GM04504 (cell line): ENCODE measurements around the gene SHOC2.

Experiments used
- DNase-seq: peaks from one replicate; pipeline ENCODE4 v3.0.0-alpha.2; 2012; ENCODE audit warnings: low read depth

The SHOC2 gene

DNA sequence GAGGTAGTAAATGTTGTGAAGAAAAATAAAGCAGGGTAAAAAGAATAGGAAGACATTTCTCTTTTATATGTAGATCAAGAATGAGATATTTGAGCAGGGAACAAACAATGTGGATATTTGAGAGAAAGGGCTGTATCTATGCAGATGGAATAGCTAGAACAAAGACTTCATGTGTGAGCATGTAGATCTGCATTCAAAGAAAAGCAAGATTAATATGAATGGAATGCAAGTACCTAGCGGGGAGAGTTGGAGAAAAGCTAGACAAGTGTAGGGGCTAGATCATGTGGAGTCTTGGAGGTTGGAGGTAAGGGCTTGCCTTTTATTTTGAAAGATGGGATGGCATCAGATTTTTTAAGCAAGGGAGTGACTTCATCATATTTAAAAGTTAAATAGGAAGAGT, 27.1 kb downstream of the SHOC2 start:
- no peak for DNase-seq

DNA sequence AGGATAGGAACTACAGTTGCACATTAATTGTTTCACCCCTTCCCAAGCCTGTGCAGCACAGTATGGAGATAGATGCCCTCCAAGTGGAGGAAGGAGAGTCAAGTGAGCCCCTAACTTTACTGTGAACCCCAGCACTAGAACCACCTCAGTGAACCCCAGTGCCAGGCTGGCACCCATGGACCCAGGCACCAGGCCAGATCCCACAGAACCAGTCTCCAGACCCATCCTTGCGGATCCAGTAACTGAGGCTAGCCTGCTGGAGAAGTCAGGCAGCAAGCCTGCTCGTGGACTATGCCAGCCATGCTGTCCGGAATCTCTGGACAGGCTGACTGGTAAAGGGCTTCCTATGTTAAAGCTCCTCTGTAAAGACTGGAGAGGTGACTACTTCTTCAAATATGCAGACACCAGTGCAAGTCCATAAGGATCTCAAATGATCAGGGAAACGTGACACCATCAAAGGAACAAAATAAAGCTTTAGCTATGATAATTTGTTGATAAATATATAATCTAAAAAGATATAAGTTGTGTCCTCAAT, 27.7 kb downstream of the SHOC2 start:
- DNase-seq, result no peak

DNA sequence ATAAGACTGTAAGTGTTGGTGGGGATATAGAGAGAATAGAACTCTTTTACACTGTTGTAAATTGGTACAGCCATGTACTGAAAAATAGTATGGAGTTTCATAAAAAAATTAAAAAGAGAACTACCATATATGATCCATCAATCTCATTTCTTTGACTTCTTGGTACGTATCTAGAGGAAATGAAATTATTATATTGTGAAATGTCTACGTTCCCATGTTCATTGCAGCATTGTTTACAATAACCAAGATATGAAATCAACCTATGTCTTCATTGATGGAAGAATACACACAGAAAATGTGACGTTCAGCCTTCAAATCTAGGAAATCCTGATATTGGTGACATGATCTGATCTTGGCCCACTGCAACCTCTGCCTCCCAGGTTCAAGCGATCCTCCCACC, 32.0 kb downstream of the SHOC2 start:
- DNase-seq, result no peak

- DNase-seq, result no peak
Measured at GRCh38 chr10:110957606-110958005, 38.2 kb downstream of the SHOC2 start.

DNA sequence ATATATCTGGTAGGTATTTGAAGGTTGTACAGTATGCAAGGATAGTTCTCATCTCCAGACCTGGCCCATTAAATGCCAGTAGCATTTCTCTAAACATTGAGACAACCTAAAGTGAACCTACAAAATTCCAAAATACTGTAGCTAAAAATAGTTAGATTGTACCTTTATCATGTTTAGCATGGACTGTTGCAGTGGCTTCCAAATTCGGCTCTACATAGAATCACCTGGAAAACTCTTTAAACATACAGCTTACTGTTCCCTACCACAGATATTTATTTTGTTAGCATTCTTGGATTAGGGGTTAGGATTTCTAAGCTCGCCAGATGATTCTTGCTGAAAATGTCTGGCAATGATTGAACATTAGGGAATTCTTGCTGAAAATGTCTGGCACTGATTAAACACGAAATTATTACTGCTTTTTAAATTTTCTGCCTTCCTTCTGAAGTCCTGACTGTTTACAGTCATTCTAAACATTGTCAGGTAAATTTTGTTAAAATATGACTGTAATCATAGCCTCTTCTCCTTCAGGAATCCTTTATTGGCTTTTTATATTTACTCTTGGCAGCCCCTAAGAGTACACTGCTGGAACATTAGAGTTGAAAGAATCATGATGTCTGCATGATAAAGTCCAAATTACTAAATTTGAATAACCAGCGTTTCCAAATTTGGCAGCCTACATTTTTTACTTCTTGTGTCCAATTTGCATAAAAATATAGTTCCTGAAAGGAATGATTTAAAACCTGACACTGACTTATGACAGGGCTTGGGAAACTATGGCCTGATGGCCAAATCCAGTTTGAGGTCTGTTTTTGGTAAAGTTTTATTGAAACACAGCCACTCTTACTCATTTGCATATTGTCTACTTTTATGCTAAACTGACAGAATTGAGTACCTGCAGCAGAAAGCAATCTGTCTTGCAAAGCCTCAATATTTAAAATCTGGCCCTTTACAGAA, 40.3 kb downstream of the SHOC2 start:
- DNase-seq, result no peak

GRCh38 chr10:110960333-110960712, 40.9 kb downstream of the SHOC2 start:
- DNase-seq, result no peak

DNA sequence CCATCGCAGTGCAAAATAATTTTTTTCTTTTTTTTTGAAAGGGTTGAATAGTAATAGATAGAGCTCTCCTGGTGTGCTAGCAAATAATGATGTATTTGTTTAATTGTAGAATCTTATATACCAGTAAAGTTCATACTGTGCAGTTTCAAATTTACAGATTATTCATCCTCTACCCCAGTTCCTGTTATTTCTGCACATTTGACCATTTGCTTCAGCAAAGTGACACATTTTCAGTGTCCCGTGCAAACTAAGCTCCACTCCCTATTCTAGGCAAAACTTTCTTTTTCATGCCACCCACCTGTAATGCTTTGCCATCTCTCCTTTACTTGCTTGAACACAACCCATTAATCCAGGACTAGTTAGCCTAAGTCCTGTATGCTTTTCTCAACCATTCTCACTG, 43.0 kb downstream of the SHOC2 start:
- no peak for DNase-seq

- DNase-seq, result no peak
Measured at GRCh38 chr10:110963162-110963561, 43.8 kb downstream of the SHOC2 start.

DNA sequence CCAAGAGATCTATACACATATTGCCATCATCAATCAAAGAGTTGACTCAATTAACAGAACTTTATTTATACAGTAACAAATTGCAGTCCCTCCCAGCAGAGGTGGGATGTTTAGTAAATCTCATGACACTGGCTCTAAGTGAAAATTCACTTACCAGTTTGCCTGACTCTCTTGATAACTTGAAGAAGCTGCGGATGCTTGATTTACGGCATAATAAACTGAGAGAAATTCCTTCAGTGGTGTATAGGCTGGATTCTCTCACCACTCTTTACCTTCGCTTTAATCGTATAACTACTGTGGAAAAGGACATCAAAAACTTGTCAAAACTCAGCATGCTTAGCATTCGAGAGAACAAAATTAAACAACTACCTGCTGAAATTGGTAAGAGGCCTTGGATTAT, 45.3 kb downstream of the SHOC2 start:
- no peak for DNase-seq

DNA sequence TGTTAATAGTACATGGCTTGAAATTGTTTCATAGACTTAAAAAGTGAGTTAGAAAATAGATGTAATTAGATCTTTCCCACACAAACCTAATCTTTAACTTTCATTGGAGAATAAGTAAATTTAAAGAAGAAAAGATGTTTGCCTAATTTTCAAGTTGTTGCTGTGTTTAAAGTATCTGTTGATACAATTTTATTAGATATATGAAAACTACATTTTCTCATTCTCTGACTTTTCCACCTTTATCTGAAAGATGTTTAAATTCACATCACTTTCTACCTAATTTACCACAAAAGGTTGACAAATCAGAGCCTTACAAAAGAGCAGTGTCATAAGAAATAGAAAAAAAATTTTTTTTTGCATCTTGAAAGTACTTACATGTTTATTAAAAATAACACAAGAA, 45.8 kb downstream of the SHOC2 start:
- no peak for DNase-seq

DNA sequence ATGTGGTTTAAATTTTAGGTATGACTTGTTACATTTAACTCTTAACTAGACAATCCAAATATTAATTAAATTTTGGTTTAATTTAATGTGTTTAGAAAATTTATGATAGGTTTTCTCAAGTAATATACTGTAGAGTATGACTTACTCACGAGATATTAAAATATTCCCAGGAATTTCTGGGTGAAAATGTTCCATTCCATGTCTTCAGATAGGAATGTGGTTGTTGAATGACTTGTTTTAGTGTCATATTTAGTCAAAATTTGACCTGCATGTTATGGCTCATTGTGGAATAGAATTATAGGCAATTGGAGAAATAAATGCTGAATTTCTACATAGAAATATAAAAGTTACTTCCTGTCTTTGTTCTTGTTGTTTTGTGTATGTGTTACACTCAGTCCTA, 46.7 kb downstream of the SHOC2 start:
- DNase-seq, result no peak

DNA sequence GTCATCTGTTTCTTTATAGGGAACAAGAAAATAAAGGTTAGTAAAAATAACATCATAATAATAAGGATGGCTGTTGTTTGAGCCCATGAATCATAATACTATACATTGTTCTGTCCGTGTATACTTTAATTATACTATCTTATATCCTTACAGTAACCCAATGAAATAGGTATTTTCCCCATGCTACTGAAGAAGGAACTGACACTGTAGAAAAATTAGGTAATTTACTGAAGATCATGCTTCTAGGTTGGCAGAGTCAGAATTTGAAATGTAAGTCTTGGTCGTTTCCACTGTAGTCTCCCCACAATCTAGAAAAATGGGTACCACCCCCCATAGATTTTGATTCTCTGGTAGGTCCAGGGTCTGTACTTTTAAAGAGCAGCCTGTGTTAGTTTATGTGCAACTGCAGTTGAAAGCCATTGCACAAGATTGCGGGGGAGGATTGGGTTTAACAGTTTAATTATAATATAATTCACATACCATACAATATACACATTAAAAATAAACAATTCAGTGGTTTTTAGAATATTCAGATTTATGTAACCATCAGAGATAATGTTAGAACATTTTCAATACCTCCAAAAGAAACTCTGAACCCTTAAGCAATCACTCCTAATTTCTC, 47.7 kb downstream of the SHOC2 start:
- DNase-seq, result no peak

DNA sequence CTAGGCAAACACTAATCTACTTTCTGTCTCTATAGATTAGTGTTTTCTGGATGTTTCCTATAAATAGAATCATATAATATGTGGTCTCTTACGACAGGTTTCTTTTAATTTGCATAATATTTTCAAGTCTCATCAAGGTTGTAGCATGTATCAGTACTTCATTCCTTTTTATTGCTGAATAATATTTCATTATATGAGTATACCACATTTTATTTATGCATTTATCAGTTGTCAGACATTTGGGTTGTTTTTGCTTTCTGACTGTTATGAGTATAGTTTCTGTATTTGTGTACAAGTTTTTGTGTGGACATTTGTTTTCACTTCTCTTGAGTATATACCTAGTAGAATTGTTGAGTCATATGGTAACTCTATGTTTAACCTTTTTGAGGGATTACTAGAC, 48.2 kb downstream of the SHOC2 start:
- DNase-seq, result no peak

DNA sequence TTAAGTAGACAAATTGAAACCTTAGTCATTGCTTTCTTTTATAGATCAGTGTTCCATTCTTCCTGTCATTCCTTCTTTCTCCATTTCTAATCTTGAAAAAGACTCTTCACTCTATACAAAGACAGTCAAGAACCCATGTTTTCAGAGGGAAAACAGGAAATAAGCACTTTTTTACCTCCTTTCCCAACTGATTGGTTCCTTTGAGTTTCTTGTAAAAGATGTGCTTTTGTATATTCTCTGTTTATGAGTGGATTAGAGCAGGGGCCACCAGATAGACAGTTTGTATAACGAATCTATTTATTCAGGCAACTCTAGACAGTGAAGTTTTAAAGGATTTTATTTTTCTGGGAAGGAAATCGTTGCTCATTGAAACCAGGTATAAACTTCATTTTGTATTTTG, 49.8 kb downstream of the SHOC2 start:
- DNase-seq, result no peak

DNA sequence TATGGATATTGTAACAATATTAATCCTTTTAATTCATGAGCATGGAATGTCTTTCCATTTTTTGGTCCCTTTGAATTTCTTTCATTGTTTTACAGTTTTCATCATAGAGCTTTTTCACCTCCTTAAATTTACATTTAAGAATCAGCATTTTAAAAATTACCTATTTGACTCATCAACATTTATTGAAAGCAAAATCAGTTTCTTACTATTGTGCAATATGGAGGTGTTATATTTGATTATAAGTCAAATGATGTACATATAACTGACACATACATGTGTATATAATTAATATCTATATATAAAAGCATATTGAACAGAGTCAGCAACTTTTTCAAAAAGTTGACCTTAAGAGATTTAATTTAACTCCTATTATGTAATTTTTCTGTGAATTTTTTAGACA, 52.2 kb downstream of the SHOC2 start:
- DNase-seq, result no peak

GRCh38 chr10:110972231-110973134, 53.1 kb downstream of the SHOC2 start:
- DNase-seq, result no peak

GRCh38 chr10:110973400-110973799, 54.0 kb downstream of the SHOC2 start:
- no peak for DNase-seq

DNA sequence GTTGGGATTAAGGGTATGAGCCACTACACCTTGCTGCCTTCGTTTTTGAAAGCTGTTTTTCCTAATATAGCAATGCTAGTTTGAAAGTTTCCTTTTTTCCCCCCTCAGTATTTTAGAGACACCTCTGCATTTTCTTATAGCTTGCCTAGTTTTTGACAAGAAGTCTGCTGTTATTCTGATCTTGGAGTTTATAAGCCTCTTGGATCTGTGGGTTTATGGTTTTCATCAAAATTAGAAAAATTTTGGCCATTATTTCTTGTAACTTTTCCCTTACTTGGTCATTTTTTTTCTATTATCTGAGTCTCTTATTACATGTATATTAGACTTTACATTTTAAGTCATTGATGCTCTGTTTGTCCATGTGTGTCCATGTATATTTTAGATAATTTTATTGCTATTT, 57.2 kb downstream of the SHOC2 start:
- DNase-seq, result no peak

DNA sequence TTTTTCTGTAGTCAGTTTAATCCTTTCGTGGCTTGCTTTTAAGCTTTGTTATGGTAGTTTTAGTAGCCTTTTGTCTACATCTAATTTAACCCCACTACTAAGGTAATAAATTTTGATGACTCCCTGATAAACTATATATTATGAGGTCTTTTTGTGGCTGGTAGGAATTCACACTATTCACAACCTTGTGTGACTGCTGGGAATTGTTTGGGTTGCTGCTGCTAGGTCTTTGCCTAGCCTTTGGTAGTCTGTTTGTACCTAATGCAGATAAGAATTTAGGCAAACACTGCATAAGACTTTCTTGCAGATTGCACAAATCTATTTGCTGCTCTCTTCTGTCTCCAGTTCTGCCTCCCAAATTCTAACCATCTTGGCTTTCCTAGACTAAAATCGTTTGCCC, 58.3 kb downstream of the SHOC2 start:
- peak; percentile 21 for DNase-seq

DNA sequence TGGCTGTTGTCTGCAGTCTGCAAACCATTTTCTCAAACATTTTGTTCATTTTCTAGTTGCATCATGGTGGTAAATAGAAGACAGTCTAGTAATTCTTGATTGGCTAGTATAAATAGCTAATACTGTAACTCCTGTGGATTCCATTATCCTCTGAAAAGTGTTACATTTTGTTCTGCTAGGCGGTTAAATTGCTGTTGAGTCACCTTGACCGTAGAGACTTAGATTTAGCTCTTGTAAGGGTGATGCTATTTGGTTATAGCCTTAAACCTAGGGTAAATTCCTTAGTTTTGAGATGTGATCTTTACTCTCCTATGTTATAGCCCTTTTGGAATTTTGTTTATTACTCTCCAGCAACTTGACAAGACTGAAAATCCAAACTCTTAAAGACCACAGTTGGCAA, 58.8 kb downstream of the SHOC2 start:
- no peak for DNase-seq

DNA sequence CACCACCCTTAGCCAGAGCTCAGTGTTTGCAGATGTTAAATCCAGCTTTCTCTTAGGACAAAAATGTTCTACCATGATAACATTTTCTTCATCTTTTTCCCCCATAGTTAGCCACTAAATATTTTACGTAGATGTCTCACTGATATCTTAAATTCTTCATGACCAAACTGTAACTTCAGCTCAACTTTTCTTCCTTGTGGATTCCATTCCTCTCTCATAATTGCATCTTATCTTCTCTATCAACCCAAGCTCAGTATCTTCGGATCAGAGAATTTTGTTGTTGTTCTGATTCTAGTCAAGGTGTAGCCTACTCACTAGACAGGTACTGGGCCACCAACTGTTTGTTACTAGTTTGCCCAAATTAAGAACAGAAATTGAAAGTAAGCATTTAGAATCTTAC, 60.2 kb downstream of the SHOC2 start:
- DNase-seq, result no peak

DNA sequence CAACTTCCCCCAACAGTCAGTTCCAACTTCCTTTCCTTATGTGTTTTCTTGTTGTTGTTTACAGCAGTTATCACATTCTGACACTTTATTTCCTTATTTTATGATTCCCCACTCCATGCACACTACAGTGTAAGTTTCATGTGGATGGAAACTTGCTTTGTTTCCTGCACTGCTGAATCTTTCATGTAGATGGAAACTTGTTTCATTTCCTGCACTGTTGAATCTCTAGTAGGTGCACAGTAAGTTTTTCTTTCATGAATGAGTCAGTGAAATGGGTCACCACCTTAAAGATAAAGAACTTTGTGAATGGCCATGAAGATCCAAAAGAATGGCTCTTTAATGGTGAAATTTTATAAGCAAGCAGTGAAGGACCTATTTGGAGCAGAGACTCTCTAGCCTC, 61.4 kb downstream of the SHOC2 start:
- no peak for DNase-seq
